WERI-Rb-1 (cell line): ENCODE results near the gene EIF4A2.

Source experiments
- DNase-seq: peaks from one replicate; pipeline ENCODE4 v3.0.0-alpha.2; 2020
- H3K27ac ChIP-seq: fragments of 250-450 bp; sonication (Bioruptor Pico); 2 replicates; pipeline ENCODE4 v1.5.1; 2020; ENCODE audit warnings: mild to moderate bottlenecking, moderate library complexity
- H3K27me3 ChIP-seq: fragments of 250-450 bp; sonication (Bioruptor Pico); 2 replicates; pipeline ENCODE4 v1.5.1; 2021; ENCODE audit warnings: mild to moderate bottlenecking, low read depth, moderate library complexity; ENCODE audit not compliant: insufficient read depth, severe bottlenecking
- H3K36me3 ChIP-seq: fragments of 250-450 bp; sonication (Bioruptor Pico); 2 replicates; pipeline ENCODE4 v1.5.1; 2020; ENCODE audit warnings: mild to moderate bottlenecking, moderate library complexity
- H3K4me3 ChIP-seq: 2 replicates; pipeline ENCODE4 v1.5.1; 2011; ENCODE audit warnings: low read depth, mild to moderate bottlenecking, control low read depth, low read length
- H3K9me3 ChIP-seq: fragments of 250-450 bp; sonication (Bioruptor Pico); 2 replicates; pipeline ENCODE4 v1.5.1; 2021; ENCODE audit warnings: mild to moderate bottlenecking, moderate library complexity; ENCODE audit not compliant: severe bottlenecking
- CTCF ChIP-seq: IDR thresholded peaks from 2 replicates; pipeline ENCODE4 v1.5.1; 2011; ENCODE audit warnings: low read depth, mild to moderate bottlenecking, control low read depth, inconsistent platforms, low read length

The EIF4A2 gene

GRCh38 chr3:186759231-186759930 is 24.0 kb upstream of the EIF4A2 start:
- Histone ChIP-seq H3K9me3 (no peaks in the 10 kb centered on the region), H3K36me3 (no peaks in the 10 kb centered on the region), H3K4me3 (no peak overlapping the region), H3K27ac (no peak overlapping the region), H3K27me3 (no peaks in the 10 kb centered on the region)
- DNase-seq, result no peak
- no peak for TF ChIP-seq CTCF

- Histone ChIP-seq H3K36me3 (no peaks in the 10 kb centered on the region), H3K4me3 (no peak overlapping the region), H3K9me3 (no peaks in the 10 kb centered on the region), H3K27me3 (no peaks in the 10 kb centered on the region), H3K27ac (no peak overlapping the region)
- no peak for TF ChIP-seq CTCF
- DNase-seq, result no peak
Observed at GRCh38 chr3:186760141-186760833, 23.1 kb upstream of the EIF4A2 start.

- no peak overlapping the region for H3K27ac ChIP-seq
- H3K27me3 ChIP-seq, result no peaks in the 10 kb centered on the region
- no peaks in the 10 kb centered on the region for H3K36me3 ChIP-seq
- DNase-seq, result no peak
- TF ChIP-seq CTCF, result no peak
- H3K9me3 ChIP-seq, result no peaks in the 10 kb centered on the region
- no peak overlapping the region for H3K4me3 ChIP-seq
Observed at GRCh38 chr3:186760897-186761447, 22.4 kb upstream of the EIF4A2 start.

- Histone ChIP-seq H3K27ac (no peak overlapping the region), H3K27me3 (no peaks in the 10 kb centered on the region), H3K9me3 (no peaks in the 10 kb centered on the region), H3K4me3 (no peak overlapping the region), H3K36me3 (no peaks in the 10 kb centered on the region)
- TF ChIP-seq CTCF, result no peak
- no peak for DNase-seq
Observed at GRCh38 chr3:186772281-186772694, 11.1 kb upstream of the EIF4A2 start.

GRCh38 chr3:186772701-186773417 is 10.5 kb upstream of the EIF4A2 start:
- Histone ChIP-seq H3K36me3 (no peaks in the 10 kb centered on the region), H3K27ac (no peak overlapping the region), H3K4me3 (no peak overlapping the region), H3K27me3 (no peaks in the 10 kb centered on the region), H3K9me3 (no peaks in the 10 kb centered on the region)
- DNase-seq, result no peak
- TF ChIP-seq CTCF, result no peak
